Cardiac muscle cell (in vitro differentiated cells and primary cell): Measurements from ENCODE around the gene TMEM39A. TPM values are rescaled to one million over a fixed set of nuclear protein-coding genes. Genes with fewer than 3 reads are reported as not detected.

Experiments
- DNase-seq, 2 donors: peaks; one replicate each; pipeline versions ENCODE4 v3.0.0 to v3.0.0-alpha.2; 2010 to 2017; ENCODE audit warnings: low read depth in 1 of 2, low spot score in 1 of 2
- H3K27ac ChIP-seq: fragments of 200-600 bp; sonication (generic); 2 replicates; pipeline ENCODE4 v1.5.1; 2016
- H3K27me3 ChIP-seq: fragments of 200-600 bp; sonication (generic); 2 replicates; pipeline ENCODE4 v1.6.0; 2016; ENCODE audit warnings: control low read depth
- H3K36me3 ChIP-seq: fragments of 200-600 bp; sonication (generic); 2 replicates; pipeline ENCODE4 v1.5.1; 2016; ENCODE audit warnings: control low read depth
- H3K4me1 ChIP-seq: fragments of 200-600 bp; sonication (generic); 2 replicates; pipeline ENCODE4 v1.8.1; 2017; ENCODE audit warnings: low read depth, mild to moderate bottlenecking, mixed run types
- H3K4me3 ChIP-seq: fragments of 200-600 bp; sonication (generic); 2 replicates; pipeline ENCODE4 v1.5.1; 2016; ENCODE audit warnings: mild to moderate bottlenecking
- H3K9me3 ChIP-seq: fragments of 200-600 bp; sonication (generic); 2 replicates; pipeline ENCODE4 v1.5.1; 2017; ENCODE audit warnings: low read depth, mild to moderate bottlenecking, control low read depth
- CTCF ChIP-seq: IDR thresholded peaks from 2 replicates; pipeline ENCODE4 v1.5.1; 2012; ENCODE audit warnings: low read depth, mild to moderate bottlenecking, low read length
- polyA plus RNA-seq: library from polyadenylated mRNA; unstranded; fragments of >200 nt; fragmentation: Nextera tagmentation; extraction: Ambion mirVana; gene quantifications from 2 replicates; pipeline ENCODE4 v1.2.1, GENCODE V29; 2016
- total RNA-seq: library from RNA; depleted of rRNA; stranded (reverse); fragments of >200 nt; gene quantifications from 2 replicates; pipeline ENCODE4 v1.2.3, GENCODE V29; 2016

Gene TMEM39A
- total and polyA plus RNA-seq, 2 experiments from 2014 or later, result 21.5 to 48.8 TPM

- no peaks in the 10 kb centered on the region for H3K27me3 ChIP-seq
- TF ChIP-seq CTCF, result no peak
- peak overlapping the region; percentile 98 for H3K4me3 ChIP-seq
- H3K9me3 ChIP-seq, result no peaks in the 10 kb centered on the region
- peak in 1 of 2 donors; percentile 40 for DNase-seq
- peak overlapping the region; percentile 2 for H3K27ac ChIP-seq
- H3K36me3 ChIP-seq, result peaks cover 20% of the 10 kb centered on the region
- H3K4me1 ChIP-seq, result peaks cover 24% of the 10 kb centered on the region
Measured at GRCh38 chr3:119500901-119501300, 37.5 kb upstream of the TMEM39A start.

- H3K36me3 ChIP-seq, result peaks cover 13% of the 10 kb centered on the region
- no peaks in the 10 kb centered on the region for H3K9me3 ChIP-seq
- peaks cover 24% of the 10 kb centered on the region for H3K4me1 ChIP-seq
- peak overlapping the region; percentile 98 for H3K4me3 ChIP-seq
- peak overlapping the region; percentile 2 for H3K27ac ChIP-seq
- TF ChIP-seq CTCF, result no peak
- DNase-seq, result no peak
- H3K27me3 ChIP-seq, result no peaks in the 10 kb centered on the region
Measured at GRCh38 chr3:119500265-119500664, 36.9 kb upstream of the TMEM39A start.

- TF ChIP-seq CTCF, result no peak
- peak; percentile 97 to 98 for DNase-seq
- Histone ChIP-seq H3K4me3 (peak within 1 kb of the TSS; percentile 98), H3K9me3 (no peaks in the 10 kb centered on the region), H3K27ac (peak within 1 kb of the TSS; percentile 99), H3K4me1 (peaks cover 24% of the 10 kb centered on the region), H3K27me3 (no peaks in the 10 kb centered on the region), H3K36me3 (peaks cover 5% of the 10 kb centered on the region)
Measured at GRCh38 chr3:119498186-119499011, 35.0 kb upstream of the TMEM39A start, which contains the start of gene TIMMDC1. TSS of gene TIMMDC1 (plus strand) at chr3:119498547. CDS start at chr3:119498734, 187 bp downstream.

GRCh38 chr3:119497820-119498185 is 34.4 kb upstream of the TMEM39A start:
- TF ChIP-seq CTCF, result no peak
- Histone ChIP-seq H3K27ac (peak overlapping the region; percentile 99), H3K27me3 (no peaks in the 10 kb centered on the region), H3K36me3 (no peaks in the 10 kb centered on the region), H3K4me1 (peaks cover 24% of the 10 kb centered on the region), H3K9me3 (no peaks in the 10 kb centered on the region), H3K4me3 (peak overlapping the region; percentile 98)
- DNase-seq, result peak; percentile 16 to 29

- no peak for DNase-seq
- no peak overlapping the region for H3K4me3 ChIP-seq
- peak; percentile 10 for TF ChIP-seq CTCF
- peaks cover 8% of the 10 kb centered on the region for H3K36me3 ChIP-seq
- H3K9me3 ChIP-seq, result no peaks in the 10 kb centered on the region
- H3K27ac ChIP-seq, result no peak overlapping the region
- H3K4me1 ChIP-seq, result peaks cover 6% of the 10 kb centered on the region
- H3K27me3 ChIP-seq, result no peaks in the 10 kb centered on the region
Measured at GRCh38 chr3:119494597-119494996, 31.2 kb upstream of the TMEM39A start.
